ENCODE results near the gene POLR1D.
"Not testable (repeated sequence)": the region's sequence is repeated elsewhere in the genome, so short reads cannot be mapped to it uniquely, and the experiment has no call there.

The POLR1D gene

DNA sequence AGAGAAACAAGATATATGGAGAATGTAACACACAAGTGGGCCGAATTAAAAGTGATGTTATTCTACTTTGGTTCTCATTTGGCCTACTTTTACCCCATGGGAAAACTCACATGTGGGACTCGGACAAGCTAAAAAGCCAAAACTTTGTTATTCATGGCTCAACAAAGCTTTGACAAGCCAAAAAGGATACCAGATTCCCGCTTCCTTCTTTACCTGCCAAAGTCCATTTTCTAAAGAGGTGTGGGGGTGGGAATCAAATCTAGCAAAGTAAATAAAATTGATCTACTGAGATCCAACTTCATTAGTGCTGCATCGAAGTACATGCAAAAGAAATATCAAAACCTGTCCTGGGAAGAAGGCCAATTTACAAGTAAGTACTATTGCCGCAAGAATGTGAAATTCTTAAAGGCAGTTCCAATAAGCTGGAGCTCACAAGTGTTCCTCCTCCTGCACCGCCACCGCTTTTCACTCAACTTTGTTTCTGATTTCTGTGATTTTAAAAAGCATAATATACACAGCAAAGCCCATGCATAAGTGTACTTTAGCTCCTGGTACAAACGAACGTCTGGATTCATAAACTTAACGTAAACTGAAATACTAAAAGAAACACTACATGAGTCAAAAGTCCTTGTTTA is 2.5 kb upstream of the POLR1D start:
- no peak for DNase-seq

DNA sequence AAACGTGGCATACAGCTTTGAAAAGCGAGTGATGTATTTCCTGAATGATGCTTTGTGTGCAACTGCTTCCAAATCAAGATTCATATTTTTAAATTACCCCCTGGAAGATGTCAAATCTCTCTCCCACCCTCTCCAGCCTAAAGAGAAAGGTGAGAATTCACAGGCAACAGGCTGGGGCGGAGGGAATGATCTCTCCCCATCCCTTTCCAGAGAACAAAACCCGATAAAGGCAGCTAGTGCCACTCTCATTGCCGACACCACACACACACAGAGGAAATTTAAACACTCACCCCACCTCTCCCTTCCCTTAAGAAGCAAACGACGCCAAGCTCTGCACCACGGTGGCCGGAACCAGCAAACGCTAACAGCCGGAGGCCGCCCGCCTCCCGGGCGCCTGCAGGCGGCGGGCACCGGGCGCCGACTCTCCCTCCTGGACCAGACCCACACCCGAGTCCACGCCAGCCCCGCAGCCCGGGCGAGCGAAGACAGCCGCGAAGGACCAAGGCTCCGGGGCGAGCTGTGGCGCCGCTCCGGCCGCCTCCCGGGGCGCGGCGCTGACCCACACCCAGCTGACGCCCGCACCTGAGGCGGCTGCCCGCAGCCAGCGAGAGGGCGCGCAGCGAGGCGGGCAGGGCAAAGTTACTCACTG is 1.8 kb upstream of the POLR1D start:
- DNase-seq: no peak

DNA sequence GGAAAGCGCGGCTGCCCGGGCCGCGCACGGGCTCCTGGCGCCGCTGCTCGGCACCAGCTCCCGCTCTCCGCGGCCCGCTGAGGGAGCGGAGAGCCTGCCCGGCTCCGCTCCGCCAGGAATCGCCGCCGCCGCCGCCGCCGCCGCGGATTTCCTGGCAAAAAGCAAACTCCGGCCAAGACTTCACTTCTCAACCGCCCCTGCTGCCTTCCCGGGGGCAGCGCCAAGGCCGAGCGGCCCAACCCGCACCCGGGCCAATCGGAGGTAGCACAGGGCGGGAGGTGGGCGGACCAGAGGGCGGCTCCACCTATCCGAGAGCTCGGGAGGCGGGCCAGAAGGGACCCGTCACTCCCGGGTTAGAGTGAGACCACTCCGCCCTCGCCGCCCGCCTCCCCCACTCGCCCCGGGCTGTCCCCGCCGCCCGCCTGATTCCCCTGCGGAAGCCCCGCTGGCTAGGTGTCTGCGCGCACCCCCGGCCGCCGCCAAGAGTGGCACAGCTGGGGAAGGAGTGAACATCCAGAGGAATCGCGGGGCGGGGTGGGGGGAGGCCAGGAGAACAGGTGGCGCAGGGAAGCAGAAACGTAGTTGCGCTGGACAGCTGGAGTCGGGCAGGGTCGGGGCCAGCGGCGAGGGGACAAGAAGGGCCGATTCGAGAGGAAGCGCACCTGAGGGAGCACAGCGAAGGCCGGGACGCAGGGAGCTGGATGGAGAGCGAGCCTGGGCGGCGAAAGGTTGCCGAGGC is 1.1 kb upstream of the POLR1D start, which contains the start of gene LNX2:
TSS of gene LNX2 (minus strand) at position 153 of the 739 bp plus-strand sequence. CDS start 38,826 bp downstream, outside the sequence.
- DNase-seq: peak; percentile 90

DNA sequence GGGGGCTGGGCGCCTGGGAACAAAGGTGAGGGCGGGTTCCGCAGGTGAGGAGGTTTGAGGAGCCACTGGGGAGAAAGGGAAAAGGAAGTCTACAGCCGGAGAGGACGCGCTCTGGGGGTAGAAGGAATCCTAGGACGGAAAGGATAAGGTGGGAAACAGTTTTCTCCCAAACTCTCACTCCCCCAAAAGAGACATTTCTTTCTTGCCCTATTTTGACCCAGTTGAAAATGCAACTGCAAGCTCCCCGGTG is 651 bp upstream of the POLR1D start:
- no peak for DNase-seq

DNA sequence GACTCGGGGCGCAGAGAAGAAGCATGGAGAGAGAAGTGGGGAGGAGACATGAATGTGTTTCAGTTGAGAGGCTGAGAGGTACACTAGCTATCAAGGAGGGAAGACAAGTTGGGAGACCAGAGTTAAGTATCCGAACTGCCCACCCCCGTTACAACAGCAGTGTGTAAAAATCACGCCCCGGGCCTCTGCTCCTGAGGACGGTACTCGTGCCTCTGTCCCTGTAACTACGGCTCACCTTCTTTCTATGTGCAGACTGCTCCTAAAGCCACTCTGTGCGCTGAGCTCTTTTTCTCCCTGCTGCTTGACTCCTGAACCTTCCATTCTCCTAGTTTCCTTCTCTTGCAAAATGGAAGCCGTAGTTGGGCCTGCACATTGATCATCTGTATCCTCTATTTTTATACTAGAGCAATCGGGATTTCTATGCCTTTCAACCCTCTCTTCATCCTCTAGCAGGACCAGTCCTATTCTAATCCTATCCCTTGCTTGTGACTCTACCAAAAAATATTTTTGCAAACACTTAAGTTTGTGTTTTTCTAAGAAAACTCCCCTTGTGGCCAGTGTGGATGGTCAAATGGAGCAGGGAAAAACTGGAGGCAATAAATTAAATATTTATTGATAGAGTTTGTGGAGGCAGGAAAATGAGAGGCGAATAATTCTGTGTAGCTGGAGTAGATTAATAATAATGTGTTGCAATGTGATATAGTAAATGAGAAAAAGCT is 569 bp downstream of the POLR1D start:
- DNase-seq: no peak

DNA sequence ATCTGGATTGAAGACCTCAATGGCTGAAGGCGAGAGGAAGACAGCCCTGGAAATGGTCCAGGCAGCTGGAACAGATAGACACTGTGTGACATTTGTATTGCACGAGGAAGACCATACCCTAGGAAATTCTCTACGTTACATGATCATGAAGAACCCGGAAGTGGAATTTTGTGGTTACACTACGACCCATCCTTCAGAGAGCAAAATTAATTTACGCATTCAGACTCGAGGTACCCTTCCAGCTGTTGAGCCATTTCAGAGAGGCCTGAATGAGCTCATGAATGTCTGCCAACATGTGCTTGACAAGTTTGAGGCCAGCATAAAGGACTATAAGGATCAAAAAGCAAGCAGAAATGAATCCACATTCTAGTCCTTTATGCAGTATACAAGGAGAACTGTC is 1.2 kb downstream of the POLR1D start:
- no peak for DNase-seq

DNA sequence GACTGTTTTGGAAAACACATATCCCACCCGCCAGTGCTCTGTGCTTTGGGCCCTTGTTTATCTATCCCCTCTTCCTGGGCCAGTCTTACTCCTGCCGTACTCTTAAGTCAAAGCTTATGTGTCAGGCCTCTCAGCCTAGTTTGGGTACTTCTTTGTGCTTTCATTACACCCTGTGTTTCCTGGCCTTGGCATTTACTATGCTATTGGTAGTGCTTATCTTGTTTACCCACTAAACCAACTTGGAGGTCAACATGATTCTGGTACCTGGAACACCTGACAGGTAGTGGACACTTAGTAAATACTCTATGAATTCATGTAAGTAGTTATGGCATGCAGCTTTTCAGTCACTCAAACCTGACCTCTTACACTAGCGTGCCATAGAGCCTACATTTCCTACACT is 2.4 kb downstream of the POLR1D start:
- no peak for DNase-seq

DNA sequence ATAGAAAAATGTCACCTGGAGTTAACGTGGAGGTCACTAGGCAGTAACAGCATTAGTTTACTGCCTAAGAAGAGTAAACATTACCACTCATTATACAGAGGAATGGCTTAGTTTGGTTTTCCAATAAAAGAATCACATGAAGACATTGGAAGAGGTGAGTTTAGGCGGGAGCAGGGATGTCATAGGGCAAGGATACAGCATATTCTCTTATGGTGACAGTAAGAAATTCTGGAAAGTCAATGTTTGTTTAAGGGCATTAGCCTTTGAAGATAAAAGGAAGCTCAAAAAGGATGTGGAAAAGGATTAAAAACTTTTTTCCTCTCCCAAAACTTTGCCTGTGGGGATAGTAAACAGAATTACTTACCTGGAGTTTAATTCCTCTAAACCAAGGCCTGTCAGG is 4.1 kb downstream of the POLR1D start:
- DNase-seq: no peak

DNA sequence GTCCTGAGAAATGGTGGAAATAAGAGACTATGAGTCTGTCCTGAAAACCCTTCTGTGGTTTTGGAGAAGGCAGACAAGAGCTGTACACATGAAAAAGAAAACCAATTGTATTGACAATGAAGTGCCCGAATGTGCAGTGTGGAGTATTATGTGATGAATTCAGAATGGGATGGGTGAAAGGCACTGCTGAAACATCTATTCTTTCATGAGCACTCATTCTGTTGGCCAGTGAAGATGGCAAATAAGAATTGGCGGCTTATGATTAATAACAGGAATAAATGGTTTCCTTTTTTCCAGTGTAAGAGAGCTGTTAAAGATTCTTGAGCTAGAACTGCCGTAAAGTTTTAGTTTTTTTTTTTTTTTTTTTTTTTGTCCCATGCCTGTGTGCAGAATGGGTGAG is 5.7 kb downstream of the POLR1D start:
- no peak for DNase-seq

DNA sequence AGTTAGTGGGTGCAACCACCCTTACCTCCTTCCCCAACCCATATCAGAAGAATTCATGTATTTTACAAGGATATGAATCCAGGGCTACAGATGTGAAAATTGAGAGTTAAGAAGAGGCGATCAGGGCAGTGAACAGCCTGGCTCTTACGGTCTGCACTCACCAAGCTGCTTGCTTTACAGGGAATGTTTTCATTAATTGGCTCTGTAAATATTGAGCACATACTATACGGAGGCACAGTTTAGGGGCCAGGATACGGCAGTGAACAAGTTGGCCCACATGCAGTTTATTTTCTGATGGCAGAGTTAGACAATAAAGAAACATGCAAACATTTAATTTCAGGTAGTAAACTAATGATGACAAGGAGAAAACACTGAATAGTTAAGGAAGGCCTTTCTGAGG is 6.4 kb downstream of the POLR1D start:
- DNase-seq: no peak

DNA sequence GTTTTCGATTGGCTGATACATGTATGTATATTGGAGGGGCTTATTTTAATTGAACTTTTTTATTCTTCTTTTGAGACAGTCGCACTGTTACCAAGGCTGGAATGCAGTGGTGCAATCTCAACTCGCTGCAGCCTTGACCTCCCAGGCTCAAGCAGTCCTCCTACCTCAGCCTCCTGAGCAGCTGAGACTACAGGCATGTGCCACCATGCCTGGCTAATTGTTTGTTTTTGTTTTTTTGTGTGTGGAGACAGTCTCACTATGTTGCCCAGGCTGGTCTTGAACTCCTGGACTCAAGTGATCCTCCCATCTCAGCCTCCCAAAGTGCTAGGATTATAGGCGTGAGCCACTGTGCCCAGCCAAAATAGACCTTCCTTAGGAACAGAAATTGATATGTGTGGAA is 7.1 kb downstream of the POLR1D start:
- not testable (repeated sequence) for DNase-seq

DNA sequence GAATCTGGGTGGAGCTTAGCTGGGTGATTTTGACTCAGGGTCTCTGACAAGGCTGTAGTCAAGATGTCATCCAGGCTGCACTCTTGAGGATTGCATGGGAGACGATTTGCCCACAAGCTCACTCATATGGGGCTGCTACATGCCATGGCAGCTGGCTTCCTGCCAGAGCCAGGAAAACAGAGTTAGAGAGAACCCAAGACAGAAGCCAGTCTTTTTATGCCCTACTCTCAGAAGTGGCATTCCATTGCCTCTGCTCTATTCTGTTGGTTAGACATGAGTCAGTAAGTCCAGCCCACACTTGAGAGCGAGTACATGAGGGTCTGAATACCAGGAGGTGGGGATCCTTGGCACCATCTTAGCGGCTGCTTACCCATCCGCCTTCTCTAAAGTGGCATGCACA is 9.5 kb downstream of the POLR1D start:
- DNase-seq: no peak

DNA sequence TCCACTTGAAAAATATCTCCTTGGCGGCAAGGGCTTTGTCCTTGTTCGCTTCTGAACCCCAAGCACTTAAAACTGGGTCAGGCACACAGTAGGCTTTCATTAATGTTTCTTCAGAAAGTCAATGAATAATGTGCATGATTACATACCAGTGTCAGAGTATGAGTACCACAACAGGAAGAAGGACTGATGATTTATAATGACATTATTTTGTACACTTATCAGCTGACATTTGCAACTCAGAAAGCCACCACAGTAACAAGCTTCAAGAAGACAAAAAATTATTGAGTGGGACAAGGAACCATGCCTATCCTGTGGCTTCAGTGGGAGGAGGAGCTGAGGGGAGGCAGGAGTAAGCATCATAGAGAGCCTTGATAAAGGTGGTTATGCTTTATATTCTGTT is 10.0 kb downstream of the POLR1D start:
- no peak for DNase-seq

DNA sequence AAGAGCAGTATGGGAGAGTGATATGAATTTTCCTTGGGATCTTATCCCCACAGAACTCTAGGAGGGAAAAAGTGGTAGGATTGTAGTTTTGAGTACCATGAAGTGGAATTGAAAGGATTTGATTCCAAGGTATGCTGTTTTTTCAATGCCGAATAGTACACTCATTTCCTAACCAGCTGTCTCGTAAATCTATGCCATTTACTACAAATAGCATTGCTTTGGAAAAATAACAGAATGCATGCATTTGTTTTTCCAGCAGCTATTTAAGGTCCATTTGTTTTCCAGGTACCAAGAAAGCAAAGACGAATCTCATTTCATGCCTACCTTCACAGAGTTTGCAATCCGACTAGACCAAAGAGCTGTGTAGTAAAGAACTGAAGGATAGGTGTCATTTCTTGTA is 10.5 kb downstream of the POLR1D start:
- DNase-seq: no peak

DNA sequence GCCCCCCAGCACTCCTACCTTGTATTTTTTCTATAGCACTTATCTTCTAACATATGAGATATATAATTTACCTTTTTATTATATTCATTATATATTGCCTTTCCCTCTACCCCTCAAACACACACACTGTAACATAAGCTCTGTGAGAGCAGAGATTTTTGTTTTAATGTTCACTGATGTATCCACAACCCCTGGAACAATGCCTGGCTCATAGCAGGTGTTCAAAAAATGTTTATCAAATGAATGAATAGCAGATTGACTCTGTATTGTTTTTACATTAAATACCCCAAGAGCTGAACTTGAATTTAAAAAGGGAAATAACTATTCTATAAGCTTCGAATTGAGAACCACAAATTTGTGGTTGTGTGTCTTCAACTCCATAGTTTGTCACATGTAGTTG is 11.0 kb downstream of the POLR1D start:
- no peak for DNase-seq

DNA sequence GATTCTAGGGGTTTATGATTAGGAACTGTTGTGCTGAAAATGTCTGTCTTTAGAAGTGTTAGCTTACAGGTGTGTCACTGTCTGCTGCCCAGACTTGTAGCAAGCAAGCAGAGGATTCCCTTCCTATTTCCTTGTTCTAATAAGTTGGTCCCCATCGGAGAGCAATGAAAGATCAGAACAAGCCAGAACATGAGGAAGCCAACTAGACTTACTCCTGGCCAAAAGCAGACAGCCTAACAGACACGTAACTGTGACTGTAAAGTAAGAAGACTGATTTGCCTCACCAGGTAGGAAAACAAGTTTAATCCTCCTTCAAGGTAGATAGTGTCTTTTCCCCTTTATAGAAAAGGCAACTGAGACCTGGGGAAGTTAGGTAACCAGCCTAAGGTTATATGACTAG is 12.5 kb downstream of the POLR1D start:
- DNase-seq: no peak

DNA sequence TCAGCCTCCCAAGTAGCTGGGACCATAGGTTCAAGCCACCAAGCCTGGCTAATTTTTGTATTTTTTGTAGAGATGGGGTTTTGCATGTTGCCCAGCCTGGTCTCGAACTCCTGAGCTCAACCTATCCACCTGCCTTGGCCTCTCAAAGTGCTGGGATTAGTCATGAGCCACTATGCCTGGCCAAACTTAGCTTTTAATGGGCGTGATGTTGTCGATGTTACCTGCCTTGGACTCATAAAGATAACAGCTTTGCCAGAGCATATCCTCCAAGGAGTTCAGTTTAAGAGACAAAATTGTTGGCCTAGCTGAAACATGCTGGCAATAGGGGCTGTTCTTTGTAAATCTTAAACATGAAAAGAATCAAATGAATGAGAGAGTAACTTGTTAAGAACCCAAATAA is 13.1 kb downstream of the POLR1D start:
- DNase-seq: no peak

DNA sequence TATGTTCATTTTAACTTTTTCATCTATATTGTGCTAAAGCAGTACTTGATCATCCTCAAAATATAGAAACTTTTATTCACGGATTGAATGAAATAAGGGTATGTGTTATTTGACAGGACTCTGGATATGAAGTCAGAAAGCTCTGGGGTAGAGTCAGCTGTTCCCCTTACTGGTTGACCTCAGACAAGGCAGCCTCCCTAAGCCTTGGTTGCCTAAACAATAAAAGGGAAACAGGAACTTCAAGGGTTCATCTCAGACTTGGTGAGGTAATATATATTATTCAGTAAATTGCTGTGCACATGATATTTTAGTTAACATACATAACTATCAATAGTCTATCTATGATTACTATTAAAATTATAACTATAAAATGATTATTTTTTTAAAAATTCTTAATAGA is 13.6 kb downstream of the POLR1D start:
- no peak for DNase-seq

DNA sequence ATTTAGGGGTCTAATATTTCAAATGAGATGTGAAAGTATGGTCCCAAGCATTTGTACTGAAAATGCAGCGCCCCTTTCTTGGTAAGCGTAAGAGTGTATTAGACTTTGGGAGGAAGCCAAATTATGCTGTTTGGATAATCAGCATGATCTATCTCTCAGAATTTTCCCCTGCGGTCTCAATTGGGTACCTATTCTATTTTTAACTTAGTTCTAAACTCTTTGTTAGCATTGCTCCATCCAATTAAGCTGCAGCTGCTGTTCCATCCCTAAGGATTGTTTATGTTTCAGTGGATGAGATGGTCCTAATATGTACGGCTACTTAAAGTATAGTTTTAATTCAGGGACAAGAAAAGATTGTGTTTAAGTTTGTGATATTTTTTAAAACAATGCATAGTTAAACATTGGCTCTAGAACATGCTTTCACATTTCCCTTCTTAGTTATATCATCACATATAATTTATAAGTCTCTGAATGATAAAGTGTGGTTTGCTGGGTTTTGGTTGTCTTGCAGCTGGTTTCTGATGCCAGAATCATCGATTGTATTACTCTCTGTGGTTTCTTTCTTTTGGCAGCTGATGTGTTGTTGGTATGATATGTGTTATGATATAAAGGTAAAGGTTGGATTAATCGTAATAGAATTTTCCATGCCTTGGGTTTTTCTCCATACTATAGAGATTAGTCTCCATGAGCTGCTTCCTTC is 15.0 kb downstream of the POLR1D start:
- no peak for DNase-seq

DNA sequence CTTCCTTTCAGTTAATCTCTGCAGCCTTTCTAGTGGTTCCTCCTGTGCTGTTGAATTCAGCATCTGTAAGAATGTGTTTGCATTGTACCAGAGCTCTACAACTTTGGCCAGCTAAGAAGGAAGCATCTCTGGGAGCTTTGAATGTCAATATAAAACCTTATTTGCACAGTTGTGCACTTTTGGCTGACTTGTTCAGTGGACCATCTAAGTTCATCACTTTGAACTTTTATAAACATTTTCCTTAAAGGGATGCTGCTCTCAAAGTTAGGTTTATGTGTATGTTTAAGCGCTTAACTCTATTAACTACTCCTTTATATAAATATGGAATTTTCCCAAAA is 15.6 kb downstream of the POLR1D start:
- no peak for DNase-seq

DNA sequence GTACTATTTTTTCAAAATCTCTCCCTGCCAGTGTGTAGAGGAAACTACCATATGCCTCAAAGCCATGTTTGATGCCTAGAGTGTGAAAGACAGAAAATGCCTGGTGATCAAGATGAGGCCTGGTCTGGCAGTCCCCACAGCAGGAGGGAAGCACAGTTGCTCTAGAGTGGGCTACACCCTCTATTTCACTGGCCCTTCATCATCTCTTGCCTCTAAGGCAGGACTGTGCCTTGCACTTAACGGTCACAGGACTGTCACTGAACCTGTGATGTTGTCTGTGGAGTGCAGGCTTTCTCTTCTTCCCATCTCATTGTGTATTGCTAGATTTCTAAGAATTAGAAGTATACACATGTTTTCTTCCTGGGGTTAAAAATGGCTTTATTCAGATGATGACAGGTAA is 16.3 kb downstream of the POLR1D start:
- no peak for DNase-seq

DNA sequence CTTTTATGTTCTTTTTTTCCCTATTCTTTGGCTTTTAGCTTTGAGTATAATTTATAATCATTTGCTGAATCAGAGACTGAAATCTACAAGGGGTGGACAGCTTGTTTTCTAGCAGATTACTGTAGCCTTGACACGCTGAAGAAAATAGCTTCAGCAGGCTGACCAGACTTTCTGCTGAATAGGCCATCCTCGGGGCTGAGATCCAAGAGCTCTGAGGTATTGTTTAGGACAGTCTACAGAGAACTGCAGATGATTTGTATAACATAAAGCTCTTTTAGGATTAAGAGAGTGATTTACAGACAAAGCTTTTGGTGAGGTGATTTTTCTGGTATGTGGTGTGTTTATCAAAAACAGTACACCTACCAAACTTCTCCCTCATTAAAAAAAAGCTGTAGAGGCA is 16.8 kb downstream of the POLR1D start:
- DNase-seq: no peak

DNA sequence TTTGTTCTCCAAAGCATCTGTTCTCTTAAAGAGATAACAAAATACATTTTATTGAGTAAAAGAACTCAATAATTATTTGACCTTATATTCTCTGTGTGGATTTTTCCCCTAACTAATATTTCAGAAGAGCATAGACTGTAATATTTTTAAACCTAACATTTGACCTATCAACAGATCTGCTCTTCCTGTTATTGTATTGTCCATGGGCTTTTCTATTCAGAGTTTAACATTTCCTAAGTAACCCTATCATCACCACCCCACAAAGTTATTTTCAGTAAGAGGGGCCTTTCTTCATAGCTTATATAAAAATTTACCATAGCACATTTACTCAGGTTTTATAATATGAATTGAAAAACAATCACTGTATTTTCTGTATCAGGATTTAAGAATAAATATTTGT is 17.5 kb downstream of the POLR1D start:
- no peak for DNase-seq
